Tibial nerve (tissue), 3 donors: Measurements from ENCODE around the gene ATN1.

ENCODE experiments used
- POLR2A ChIP-seq, 2 donors: fragments of 450-650 bp; IDR thresholded peaks; one replicate each; pipeline ENCODE4 v1.6.1; 2017; ENCODE audit warnings: antibody characterized with exemption in 2 of 2, mild to moderate bottlenecking in 2 of 2, moderate library complexity in 2 of 2
- TF ChIP-seq, protein P1 (sequence below), 5 experiments: fragments of 200-600 bp in 3 of 5; fragments of 450-650 bp in 2 of 5; sonication (generic) in 3 of 5; IDR thresholded peaks; one replicate each; pipeline ENCODE4 v1.5.1; 2016 to 2019; ENCODE audit warnings: antibody characterized with exemption in 5 of 5, mild to moderate bottlenecking in 3 of 5, moderate library complexity in 2 of 5

DNA sequence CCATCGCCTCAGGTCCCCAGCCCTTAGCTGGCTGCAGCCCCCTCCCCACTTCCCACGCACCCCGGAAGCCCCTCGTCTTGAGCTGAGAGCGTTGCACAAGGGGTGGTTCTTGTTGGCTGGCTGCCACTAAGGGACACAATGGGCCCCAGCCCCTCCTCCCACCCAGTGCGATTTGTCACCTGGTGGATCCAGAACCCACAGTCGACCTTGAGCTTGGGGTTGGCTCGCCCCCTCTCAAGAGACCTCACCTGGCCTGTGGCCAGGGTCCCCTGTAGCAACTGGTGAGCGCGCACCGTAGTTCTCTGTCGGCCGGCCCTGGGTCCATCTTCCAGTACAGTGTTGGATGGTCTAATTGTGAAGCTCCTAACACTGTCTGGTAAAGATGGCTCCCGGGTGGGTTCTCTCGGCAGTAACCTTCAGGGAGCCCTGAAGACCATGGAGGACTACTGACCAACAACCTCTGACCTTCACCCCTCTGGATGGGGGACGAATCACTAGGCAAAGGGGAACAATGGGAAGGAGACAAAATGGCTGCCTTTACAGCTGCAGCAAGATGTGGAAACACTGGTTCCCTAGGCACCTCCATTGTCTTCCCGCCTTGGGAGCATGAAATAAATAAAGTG lies 36.1 kb downstream of the ATN1 start:
- TF ChIP-seq, protein P1, sequence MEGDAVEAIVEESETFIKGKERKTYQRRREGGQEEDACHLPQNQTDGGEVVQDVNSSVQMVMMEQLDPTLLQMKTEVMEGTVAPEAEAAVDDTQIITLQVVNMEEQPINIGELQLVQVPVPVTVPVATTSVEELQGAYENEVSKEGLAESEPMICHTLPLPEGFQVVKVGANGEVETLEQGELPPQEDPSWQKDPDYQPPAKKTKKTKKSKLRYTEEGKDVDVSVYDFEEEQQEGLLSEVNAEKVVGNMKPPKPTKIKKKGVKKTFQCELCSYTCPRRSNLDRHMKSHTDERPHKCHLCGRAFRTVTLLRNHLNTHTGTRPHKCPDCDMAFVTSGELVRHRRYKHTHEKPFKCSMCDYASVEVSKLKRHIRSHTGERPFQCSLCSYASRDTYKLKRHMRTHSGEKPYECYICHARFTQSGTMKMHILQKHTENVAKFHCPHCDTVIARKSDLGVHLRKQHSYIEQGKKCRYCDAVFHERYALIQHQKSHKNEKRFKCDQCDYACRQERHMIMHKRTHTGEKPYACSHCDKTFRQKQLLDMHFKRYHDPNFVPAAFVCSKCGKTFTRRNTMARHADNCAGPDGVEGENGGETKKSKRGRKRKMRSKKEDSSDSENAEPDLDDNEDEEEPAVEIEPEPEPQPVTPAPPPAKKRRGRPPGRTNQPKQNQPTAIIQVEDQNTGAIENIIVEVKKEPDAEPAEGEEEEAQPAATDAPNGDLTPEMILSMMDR (IDR thresholded peaks at IDR 0.05) = no peak
- no peak for TF ChIP-seq POLR2A (IDR thresholded peaks at IDR 0.05)
